HFF-Myc (cell line): ENCODE measurements around the gene EEPD1.

Experiments
- DNase-seq: peaks from one replicate; pipeline ENCODE4 v3.0.0-alpha.2; 2011; ENCODE audit warnings: low read depth; ENCODE audit errors: extremely low read depth
- H3K4me3 ChIP-seq: replicated peaks from 2 replicates; pipeline ENCODE4 v1.5.1; 2011; ENCODE audit warnings: low read depth, mild to moderate bottlenecking, control low read depth, low read length
- TF ChIP-seq, protein P1 (sequence below): IDR thresholded peaks from 2 replicates; pipeline ENCODE4 v1.5.1; 2012; ENCODE audit warnings: mild to moderate bottlenecking, low read depth, low read length, control low read depth; ENCODE audit errors: missing control alignments

Gene EEPD1

GRCh38 chr7:36215457-36215765, 62.4 kb downstream of the EEPD1 start:
- no peak overlapping the region for H3K4me3 ChIP-seq
- DNase-seq = no peak
- TF ChIP-seq, protein P1, sequence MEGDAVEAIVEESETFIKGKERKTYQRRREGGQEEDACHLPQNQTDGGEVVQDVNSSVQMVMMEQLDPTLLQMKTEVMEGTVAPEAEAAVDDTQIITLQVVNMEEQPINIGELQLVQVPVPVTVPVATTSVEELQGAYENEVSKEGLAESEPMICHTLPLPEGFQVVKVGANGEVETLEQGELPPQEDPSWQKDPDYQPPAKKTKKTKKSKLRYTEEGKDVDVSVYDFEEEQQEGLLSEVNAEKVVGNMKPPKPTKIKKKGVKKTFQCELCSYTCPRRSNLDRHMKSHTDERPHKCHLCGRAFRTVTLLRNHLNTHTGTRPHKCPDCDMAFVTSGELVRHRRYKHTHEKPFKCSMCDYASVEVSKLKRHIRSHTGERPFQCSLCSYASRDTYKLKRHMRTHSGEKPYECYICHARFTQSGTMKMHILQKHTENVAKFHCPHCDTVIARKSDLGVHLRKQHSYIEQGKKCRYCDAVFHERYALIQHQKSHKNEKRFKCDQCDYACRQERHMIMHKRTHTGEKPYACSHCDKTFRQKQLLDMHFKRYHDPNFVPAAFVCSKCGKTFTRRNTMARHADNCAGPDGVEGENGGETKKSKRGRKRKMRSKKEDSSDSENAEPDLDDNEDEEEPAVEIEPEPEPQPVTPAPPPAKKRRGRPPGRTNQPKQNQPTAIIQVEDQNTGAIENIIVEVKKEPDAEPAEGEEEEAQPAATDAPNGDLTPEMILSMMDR = no peak

DNA sequence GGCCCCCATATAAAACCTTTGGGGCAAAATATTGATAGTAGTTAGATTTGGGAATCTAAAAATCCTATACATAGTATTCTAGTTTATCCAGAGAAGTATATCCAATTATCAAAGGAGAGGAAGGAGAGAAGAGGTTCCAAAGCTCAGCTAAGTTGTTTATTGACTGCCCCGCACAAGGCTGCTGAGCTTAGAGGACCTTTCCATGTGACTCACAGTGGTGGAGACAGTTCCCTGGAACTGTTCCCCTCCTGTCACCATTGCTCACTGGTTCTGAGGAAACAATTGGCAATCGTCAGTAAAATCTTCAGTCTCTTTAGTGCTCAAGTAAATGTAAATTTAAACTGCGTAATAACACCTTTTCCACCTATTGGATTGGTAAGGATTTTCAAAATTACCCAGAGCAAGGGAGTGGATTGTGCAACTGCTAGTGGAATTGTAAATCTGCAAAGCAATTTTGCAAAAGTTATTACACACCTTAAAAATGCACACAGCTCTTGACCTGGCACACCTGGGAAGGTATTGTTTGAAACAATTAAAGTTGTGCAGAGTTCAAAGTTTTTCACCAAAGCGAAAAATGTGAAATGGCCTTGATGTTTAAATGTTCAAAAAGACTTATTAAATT, 63.1 kb downstream of the EEPD1 start:
- TF ChIP-seq, protein P1 = no peak
- no peak for DNase-seq

GRCh38 chr7:36217211-36217960, 64.3 kb downstream of the EEPD1 start:
- no peak for DNase-seq
- TF ChIP-seq, protein P1 = no peak
- no peak overlapping the region for H3K4me3 ChIP-seq

More for the DNA sequence above, 63.1 kb downstream of the EEPD1 start:
- no peak overlapping the region for H3K4me3 ChIP-seq

- DNase-seq = no peak
- H3K4me3 ChIP-seq = no peak overlapping the region
- TF ChIP-seq, protein P1 = no peak
Observed at GRCh38 chr7:36217961-36218284, 64.9 kb downstream of the EEPD1 start.

DNA sequence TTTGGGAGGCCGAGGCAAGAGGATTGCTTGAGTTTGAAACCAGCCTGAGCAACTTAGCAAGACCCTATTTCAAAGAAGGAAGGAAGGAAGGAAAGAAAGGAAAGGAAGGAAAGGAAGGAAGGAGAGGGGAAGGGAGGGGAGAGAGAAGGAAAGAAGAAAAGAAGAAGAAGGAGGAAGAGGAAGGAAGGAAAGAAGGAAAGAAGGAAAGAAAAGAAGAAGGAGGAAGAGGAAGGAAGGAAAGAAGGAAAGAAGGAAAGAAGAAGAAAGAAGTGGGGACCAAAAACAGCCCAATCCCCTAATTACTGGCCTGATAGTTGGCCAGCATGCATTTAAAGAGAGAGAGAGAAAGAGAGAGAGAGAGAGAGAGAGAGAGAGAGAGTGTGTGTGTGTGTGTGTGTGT, 66.4 kb downstream of the EEPD1 start:
- TF ChIP-seq, protein P1 = no peak
- no peak overlapping the region for H3K4me3 ChIP-seq
- DNase-seq = no peak

GRCh38 chr7:36223851-36224250, 70.8 kb downstream of the EEPD1 start:
- TF ChIP-seq, protein P1 = no peak
- DNase-seq = no peak

More at GRCh38 chr7:36223851-36224250, 70.8 kb downstream of the EEPD1 start:
- no peak overlapping the region for H3K4me3 ChIP-seq
